Measurements from ENCODE around the gene ZNF430. TPM values are rescaled to one million over a fixed set of nuclear protein-coding genes. Genes with fewer than 3 reads are reported as not detected.

ZNF430 gene
- polyA plus RNA-seq, 6 donors from 2014 or later, result 39.2 to 88.0 (median 65.5) TPM

DNA sequence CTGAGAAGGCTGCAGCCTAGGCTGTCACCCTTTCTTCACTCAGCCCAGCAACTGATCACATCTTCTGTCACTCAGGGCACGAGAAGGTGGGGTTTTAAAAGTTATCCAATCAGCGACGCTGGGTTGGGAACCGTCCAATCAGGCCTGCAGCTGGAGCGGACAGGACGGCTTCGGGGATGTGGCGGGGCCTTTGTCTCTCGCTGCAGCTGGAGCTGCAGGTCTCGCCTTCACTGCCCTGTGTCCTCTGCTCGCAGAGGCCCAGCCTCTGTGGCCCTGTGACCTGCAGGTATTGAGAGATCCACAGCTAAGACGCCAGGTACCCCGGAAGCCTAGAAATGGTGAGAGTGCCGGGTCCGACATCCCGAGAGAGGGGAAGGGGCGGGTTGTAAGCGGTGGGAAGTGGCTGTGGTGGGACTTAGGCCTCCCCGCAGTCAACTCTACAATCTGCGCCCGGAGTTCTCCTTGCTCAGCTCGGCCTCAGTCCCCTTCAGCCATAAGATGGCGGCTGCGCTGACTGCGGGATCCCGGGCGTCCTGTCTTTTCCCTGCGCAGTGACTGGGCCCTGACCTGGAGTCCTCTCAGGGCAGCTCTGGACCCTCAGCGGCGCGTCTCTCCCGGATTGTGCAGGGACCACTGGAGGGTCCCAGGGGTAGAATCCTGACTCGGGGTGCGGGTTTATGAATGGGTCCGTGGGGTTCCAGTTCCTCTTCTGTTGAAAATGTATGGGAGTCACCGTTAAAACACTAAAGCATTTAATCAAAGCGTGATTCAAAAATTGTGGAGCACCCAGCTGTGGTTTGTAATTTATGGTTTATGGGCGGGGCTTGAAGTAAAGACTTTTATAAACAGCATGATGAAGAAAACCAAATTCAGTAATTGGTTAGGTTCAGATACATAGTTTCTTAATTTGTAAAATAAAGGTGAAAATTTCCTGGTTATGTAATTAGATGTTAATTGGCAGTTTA, 61.8 kb downstream of the ZNF430 start, which contains the start of gene ZNF714:
ZNF714 (plus strand) TSS at position 193 of the 965 bp plus-strand sequence. CDS start 16,066 bp downstream, outside the sequence.
- DNase-seq (peak; percentile 72), ATAC-seq (ENCODE audit: low read depth in 2 of 2) (peak; percentile 99 to 100)
- Mint-ChIP-seq H3K4me3 (peak within 1 kb of the TSS; percentile 96 to 100 (median 100)), H3K27me3 (no peaks in the 10 kb centered on the region), H3K9me3 (peaks cover 0 to 2% (median 0%) of the 10 kb centered on the region in 7 donors), H3K36me3 (no peaks in the 10 kb centered on the region), H3K27ac (peak within 1 kb of the TSS; percentile 85 to 99 (median 95)), H3K4me1 (peaks cover 6 to 18% (median 16%) of the 10 kb centered on the region in 3 donors)

DNA sequence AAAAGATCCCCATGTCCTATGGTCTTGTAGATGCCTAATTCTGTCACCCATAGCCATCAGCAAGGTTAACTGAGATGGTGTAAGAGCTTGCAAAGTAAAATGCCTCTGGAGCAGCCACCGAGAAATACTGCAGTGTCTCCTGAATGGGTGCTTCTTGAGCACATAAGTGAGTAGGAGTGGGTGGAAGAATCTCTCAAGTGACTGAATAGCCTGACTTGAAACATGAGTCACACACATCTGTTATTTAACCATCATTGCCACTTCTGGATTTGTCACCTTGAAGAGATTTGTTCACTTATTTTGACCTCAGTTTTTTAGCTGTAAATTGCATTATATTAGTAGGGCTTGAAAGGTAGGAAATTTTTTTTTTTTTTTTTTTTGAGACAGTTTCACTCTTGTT, 63.9 kb downstream of the ZNF430 start:
- Mint-ChIP-seq H3K27ac (no peak overlapping the region), H3K36me3 (no peaks in the 10 kb centered on the region), H3K4me1 (peaks cover 6 to 18% (median 16%) of the 10 kb centered on the region in 3 donors), H3K4me3 (peak overlapping the region in 1 of 8 donors; percentile 15), H3K9me3 (peaks cover 0 to 2% (median 0%) of the 10 kb centered on the region in 7 donors), H3K27me3 (no peaks in the 10 kb centered on the region)
- DNase-seq (no peak), ATAC-seq (ENCODE audit: low read depth in 2 of 2) (no peak)

DNA sequence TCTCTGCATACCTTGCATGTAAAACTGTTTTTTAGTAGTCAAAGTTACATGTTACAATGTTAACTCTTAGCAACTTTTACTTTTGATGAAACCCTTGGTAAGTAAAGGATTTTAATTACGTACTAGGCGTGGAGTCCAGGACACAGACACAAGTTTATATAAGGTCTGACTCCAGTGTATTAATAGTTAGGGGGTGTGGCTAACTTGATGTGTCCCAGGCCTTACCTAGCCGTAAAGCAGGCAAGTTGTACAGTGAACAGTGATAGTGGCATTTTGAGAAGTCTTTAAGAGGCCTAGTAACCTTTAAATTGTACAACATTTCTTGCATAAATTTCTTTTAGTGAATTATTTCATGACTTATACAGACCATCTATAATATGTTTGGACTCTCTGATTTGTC, 67.4 kb downstream of the ZNF430 start:
- H3K9me3 Mint-ChIP-seq, result no peaks in the 10 kb centered on the region
- H3K36me3 Mint-ChIP-seq, result no peaks in the 10 kb centered on the region
- H3K4me3 Mint-ChIP-seq, result no peak overlapping the region
- DNase-seq (no peak), ATAC-seq (ENCODE audit: low read depth in 2 of 2) (no peak)
- no peak overlapping the region for H3K27ac Mint-ChIP-seq
- H3K27me3 Mint-ChIP-seq, result no peaks in the 10 kb centered on the region
- peaks cover 6 to 7% (median 6%) of the 10 kb centered on the region in 3 donors for H3K4me1 Mint-ChIP-seq

DNA sequence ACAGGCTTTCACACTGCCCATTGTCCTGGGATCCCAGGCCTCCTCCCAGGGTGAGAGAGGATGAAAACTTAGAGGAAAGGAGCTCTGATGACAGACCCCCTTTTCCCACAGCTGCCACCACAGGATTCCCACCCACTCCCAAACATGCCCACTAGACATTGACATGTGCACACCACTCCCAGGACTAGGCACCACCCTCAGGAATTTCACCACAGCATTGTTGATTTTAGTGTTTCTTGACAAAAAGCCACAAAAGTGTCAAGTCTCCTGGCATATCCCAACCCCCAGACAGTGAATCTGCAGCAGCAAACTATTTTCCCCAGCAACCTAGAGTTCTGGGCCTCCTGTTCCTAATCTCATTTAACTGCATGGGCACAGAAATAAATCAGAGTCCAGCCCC, 71.7 kb downstream of the ZNF430 start:
- no peak for ATAC-seq (ENCODE audit: low read depth in 2 of 2)
- Mint-ChIP-seq H3K36me3 (peaks cover 0 to 11% of the 10 kb centered on the region in 2 donors), H3K27ac (peak overlapping the region in 3 of 6 donors; percentile 24 to 85 (median 83))

DNA sequence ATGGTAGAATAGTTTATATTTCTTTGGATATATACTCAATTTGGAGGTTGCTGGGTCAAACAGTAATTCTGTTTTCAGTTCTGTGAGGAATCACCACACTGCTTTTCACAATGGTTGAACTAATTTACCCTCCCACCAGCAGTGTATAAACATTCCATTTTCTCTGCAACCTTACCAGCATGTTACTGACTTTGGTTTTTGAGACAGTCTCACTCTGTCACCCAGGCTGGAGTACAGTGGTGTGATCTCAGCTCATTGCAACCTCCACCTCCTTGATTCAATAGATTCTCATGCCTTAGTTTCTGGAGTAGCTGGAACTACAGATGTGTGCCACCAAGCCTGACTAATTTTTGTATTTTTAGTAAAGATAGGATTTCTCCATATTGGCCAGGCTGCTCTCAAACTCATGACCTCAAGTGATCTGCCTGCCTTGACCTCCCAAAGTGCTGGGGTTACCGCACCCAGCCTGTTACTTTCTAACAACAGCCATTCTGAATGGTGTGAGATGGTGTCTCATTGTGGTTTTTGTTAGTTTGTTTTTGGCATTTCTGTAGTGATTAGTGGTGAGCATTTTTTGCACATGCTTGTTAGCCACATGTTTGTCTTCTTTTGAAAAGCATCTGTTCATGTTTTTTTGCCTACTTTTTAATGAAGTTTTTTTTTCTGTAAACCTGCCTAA, 74.0 kb downstream of the ZNF430 start:
- Mint-ChIP-seq H3K9me3 (no peaks in the 10 kb centered on the region), H3K27ac (no peak overlapping the region), H3K4me3 (no peak overlapping the region), H3K36me3 (peaks cover 0 to 22% of the 10 kb centered on the region in 2 donors), H3K4me1 (peaks cover 0 to 8% (median 0%) of the 10 kb centered on the region in 3 donors), H3K27me3 (no peaks in the 10 kb centered on the region)
- no peak for ATAC-seq (ENCODE audit: low read depth in 2 of 2)
- no peak for DNase-seq

More for the DNA sequence above, 71.7 kb downstream of the ZNF430 start:
- Mint-ChIP-seq H3K9me3 (no peaks in the 10 kb centered on the region), H3K4me1 (peaks cover 0 to 8% (median 0%) of the 10 kb centered on the region in 3 donors), H3K4me3 (no peak overlapping the region), H3K27me3 (no peaks in the 10 kb centered on the region)
- no peak for DNase-seq

DNA sequence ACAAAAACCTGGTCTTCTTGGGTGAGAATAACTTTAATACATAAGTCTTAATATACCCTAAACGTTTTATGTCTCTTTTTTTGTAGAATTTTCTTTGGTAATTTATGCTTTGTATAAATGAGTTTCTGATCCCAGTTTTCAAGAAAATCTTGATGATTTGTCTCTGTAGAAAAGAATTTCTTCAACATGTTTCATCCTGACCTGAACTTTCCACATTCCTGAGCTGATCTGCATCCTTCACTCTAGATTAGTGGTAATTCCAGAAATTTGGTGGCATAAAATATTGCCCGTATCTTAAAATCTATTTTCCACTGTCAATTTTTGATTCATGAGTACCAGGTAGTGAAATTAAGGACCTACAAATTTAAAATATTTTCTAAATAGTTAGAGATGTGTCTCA, 77.8 kb downstream of the ZNF430 start:
- peaks cover 0 to 22% of the 10 kb centered on the region in 2 donors for H3K36me3 Mint-ChIP-seq

DNA sequence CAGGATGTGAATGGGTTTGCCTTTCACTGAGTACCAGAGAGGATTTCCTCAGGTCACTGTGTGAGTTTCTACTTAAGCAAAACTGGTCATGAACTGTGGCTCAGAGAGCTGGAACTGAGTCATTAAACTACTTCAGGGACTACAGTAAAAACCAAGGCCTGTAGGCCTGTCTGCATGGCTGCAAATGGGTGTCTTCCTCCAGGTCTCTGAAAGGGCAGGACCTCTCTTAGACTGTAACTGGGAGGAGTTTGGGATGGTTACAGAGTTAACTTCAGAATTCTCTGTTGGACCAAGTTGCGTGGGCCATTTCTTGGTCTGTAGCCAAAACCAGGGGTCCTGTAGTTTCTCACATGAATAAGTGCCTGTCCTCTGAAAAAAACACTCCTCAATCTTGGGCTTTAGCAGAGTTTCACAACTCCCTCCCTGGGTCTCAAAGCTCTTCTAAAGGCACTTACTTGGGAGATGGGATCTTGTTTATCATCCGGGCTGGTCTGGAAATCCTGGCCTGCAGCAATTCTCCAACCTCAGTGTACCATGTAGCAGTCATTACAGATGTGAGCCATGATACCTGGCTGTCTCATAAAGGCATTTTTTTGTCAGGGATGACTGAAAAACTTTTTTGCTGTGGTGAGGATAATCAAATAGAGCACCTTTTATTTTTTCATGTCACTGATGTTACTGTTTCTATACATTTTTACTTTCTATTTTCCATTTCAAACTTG, 81.2 kb downstream of the ZNF430 start:
- ATAC-seq (ENCODE audit: low read depth in 2 of 2) (no peak), DNase-seq (no peak)
- no peaks in the 10 kb centered on the region for H3K9me3 Mint-ChIP-seq
- peaks cover 0 to 11% of the 10 kb centered on the region in 2 donors for H3K36me3 Mint-ChIP-seq
- no peaks in the 10 kb centered on the region for H3K27me3 Mint-ChIP-seq
- H3K27ac Mint-ChIP-seq, result peak overlapping the region in 3 of 6 donors; percentile 17 to 71 (median 40)
- no peak overlapping the region for H3K4me3 Mint-ChIP-seq
- no peaks in the 10 kb centered on the region for H3K4me1 Mint-ChIP-seq

More for the DNA sequence above, 77.8 kb downstream of the ZNF430 start:
- H3K4me1 Mint-ChIP-seq, result peaks cover 0 to 8% (median 0%) of the 10 kb centered on the region in 3 donors
- ATAC-seq (ENCODE audit: low read depth in 2 of 2), result no peak
- H3K27me3 Mint-ChIP-seq, result no peaks in the 10 kb centered on the region
- no peak overlapping the region for H3K27ac Mint-ChIP-seq
- H3K4me3 Mint-ChIP-seq, result no peak overlapping the region
- no peak for DNase-seq
- no peaks in the 10 kb centered on the region for H3K9me3 Mint-ChIP-seq

DNA sequence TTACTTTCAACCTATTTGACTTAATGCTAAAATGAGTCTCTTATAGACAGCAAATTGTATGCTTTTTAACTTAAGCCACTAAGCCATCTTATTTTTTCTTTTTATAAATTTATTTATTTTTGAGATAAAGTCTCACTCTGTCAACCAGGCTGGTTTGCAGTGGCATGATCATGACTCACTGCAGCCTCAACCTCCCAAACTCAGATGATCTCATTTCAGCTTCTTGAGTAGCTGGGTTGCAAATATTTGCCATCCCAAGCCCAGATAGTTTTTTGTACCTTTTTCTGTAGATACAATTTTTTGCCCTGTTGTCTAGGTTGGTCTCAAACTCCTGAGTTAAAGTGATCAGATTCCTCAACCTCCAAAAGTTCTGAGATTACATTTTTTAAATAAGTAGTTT, 88.7 kb downstream of the ZNF430 start:
- peaks cover 30 to 43% of the 10 kb centered on the region in 2 donors for H3K36me3 Mint-ChIP-seq
- H3K4me3 Mint-ChIP-seq, result no peak overlapping the region
- DNase-seq (no peak), ATAC-seq (ENCODE audit: low read depth in 2 of 2) (no peak)
- H3K27ac Mint-ChIP-seq, result no peak overlapping the region
- H3K9me3 Mint-ChIP-seq, result peaks cover under 1 to 26% (median 12%) of the 10 kb centered on the region in 7 donors
- H3K27me3 Mint-ChIP-seq, result no peaks in the 10 kb centered on the region
- H3K4me1 Mint-ChIP-seq, result peaks cover 0 to 3% (median 0%) of the 10 kb centered on the region in 3 donors

Other genes starting within 250 kb of the ZNF430 start
- 10 to 100 TPM in 3 of 6 donors, 1 to 10 TPM in 3; 5.7 to 14.8 (median 9.6) TPM for gene ZNF66, start 244.4 kb upstream of the ZNF430 start, polyA plus RNA-seq (ENCODE audit: low read depth in 6 of 6)
- 10 to 100 TPM; 16.9 to 28.1 (median 19.0) TPM for gene ZNF85, start 97.4 kb upstream of the ZNF430 start, polyA plus RNA-seq (ENCODE audit: low read depth in 6 of 6)
- gene ZNF714, start 61.5 kb downstream of the ZNF430 start, polyA plus RNA-seq (ENCODE audit: low read depth in 6 of 6), result 10 to 100 TPM in 3 of 6 donors, 1 to 10 TPM in 3; 2.4 to 16.9 (median 10.5) TPM
- 10 to 100 TPM; 11.5 to 28.8 (median 17.8) TPM for gene ZNF431, start 121.4 kb downstream of the ZNF430 start, polyA plus RNA-seq (ENCODE audit: low read depth in 6 of 6)